NCI-H2081 (cell line): ENCODE data around the gene MORC1.
A peak's percentile ranks its signal among the peaks of the same experiment; 100 is the strongest.
"Not testable (repeated sequence)": the region's sequence is repeated elsewhere in the genome, so short reads cannot be mapped to it uniquely, and the experiment has no call there.

ENCODE experiments used
- DNase-seq, 2 experiments: peaks; one replicate each; lab custom pipeline; 2025; lab: John Stamatoyannopoulos, UW

MORC1 gene

DNA sequence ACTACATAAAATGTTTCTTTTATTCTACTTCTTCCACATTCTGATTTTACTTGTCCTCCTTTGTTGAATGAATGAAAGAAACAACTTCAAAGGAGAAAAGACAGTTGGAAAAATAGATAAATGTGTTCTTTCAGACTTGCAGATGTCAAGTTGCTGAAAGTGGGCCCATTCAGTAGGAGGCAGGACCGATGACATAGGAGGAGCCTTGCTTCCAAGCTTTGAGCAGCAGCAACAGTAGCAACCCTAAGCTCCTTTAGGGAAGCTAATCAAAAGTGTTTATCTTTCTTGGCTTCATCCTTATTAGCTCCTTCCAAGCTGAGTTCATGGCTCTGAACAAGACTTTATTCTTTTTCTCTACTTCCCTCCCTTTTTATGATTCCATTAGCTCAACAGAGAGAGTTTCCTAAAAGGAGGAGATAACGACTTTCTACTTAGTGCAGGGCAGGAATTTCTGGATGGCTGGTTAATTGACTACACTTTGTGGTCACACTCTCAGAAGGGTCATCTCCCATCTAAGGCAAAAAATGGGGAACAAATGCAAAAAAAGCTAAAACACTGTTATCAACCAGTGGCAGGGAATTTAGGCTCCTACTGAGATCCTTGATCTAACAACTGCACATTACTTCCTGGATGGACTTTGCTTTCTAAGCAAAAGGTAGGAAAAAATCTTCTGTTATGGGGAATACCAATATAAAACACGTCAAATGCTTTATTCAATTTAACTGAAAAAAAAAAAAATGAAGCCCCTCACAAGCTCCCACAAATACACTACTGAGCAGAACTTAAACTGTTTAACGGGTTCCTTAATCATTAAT is 4.8 kb downstream of the MORC1 start:
- no peak for DNase-seq

DNA sequence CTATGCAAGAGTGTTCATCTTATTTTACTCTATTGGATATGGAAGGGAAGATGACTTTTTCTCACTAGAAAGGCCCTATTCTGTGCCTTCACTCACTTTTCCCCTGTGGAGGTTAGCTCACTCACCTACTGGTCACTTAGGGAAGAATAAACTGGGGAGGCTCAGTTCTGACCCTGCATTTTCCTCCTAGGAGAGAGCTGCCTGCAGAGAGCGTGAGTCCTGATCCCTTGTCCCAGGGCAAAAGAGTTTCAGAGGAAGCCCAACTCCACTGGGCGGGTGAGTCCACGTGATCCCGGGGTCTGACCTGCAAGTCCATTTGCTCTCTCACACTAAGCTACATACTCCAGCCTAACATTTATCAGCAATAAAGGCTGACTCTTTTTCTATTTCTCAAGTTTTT is 8.4 kb downstream of the MORC1 start:
- DNase-seq: no peak

DNA sequence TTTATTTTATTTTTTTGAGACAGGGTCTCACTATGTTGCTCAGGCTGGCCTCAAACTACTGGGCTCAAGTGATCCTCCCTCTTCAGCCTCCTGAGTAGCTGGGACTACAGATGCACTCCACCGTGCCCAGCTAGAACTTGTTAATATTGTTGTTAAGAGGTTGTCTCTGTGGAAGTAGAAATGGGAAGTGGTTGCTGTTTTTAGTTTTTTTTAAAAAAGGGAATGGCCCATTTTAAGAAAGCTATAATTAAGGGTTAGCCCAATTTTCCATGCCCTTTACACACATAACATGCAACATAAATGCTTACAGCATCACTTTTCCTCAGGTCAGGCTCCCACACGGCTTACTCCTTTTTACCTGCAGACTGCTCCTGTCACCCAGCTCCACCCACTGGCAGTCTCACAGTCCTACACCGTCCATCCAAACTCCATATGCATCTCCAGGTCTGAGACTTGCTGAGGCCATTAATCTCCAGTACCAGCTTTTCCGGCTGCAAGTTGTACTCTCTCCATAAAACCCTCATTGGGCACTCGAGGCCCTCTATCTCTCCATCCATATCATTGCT is 19.8 kb downstream of the MORC1 start:
- DNase-seq: peak in 1 of 2 experiments; percentile 11

DNA sequence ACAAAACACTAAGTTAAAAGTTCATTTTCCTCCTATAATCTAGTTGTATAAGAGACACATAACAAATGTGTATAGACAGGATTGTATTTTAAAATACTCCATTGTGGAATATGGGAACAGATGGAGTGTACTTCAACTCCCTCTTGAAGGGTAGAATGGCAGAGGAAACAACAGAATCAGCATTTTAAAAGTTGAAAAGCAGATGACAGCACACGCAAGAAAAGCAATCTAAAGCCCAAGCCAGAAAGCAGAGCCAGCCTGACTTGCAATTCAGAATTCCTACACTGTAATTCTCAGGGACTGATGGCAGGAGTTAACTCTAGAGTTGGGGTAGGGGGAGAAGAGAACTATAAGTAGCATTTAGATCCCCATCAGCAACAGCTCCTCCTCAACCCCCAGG is 22.8 kb downstream of the MORC1 start:
- no peak for DNase-seq

DNA sequence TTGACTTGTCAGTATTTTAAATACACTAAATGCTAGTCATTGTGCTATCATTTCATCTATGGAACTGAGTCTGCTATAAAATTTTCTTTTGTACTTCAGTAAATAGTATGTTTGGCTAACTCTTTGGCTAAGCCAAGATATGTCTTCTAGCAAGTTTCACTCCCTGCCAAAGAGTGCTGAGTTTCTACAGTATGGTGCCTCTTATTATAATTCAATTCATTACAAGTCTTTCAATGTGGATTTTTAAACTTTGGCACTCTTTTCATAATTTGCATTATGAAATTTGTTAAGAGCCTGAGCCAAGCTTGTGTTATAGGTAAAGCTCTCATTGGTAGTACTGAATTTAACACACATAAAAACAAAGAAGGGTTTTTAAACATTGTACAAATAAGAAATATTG is 24.4 kb downstream of the MORC1 start:
- no peak for DNase-seq

DNA sequence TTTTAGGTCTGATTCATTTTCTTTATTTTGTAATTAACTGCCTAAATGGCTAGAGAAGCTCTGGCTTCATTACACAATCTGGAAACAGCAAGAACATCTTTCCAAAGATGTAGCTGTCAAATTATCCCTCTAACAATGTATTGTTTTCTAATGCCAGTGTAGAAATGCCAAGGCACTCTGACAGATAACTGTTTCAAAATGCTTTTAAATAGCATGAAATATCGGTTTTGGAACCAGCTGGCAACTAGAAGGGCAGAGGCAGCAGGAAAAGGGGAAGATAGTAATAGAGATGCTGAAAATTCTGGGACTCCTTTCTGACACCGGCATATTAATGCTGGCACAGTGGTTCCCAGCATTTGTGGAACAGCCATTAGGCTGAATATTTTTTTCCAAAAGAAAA is 26.1 kb downstream of the MORC1 start:
- no peak for DNase-seq

DNA sequence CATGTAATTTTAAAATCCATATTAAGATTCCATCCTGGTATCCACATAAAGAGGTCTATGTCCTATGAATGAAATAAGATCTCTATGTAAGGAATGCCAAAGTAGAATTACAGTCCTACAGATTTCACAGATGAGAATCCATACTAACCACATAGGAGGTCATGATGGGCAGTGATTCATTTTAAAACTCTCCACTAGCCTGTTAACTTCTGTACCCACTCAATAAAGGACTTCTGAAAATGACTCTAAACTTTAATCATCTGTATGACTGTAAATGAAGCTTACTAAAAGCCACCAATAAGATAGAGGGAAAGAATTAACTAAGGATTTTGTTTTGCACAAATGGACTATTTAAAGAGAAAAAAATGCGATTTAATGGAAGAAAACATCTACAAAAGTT is 28.7 kb downstream of the MORC1 start:
- no peak for DNase-seq

DNA sequence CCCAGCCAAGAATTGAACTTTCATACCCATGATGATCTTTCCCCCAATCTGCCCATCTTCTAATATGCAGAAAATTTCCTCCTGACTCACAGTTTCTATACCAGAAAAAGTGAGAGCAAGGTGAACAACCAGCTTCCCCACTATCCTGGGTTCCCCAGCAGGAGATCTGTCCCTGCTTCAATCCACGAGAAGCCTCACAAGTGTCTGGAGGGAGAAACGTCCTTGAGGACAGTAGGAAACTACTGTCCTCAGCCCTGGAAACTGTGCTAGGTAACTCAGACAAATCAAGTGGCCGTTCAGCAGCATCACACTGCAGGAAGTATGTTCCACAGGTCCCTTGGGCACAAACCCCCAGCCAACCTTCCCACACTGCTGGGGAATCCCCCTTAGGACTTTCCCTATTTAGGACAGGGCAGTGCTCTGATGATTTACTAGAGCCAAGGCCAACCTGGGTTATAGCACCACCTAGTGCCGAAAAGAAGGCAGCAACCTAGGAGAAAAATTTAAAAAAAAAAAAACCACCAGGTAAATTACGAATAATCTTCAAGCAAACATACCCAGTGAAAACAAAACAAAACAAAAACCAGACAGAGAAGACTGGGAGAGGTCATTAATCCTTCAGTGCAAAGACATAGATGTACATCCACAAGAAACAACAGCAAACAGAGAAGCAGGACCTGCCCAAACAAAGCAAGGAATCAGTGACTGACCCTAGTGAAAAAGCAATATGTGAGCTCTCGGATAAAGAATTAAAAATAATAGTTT is 36.0 kb downstream of the MORC1 start:
- peak; percentile 8 to 24 for DNase-seq

DNA sequence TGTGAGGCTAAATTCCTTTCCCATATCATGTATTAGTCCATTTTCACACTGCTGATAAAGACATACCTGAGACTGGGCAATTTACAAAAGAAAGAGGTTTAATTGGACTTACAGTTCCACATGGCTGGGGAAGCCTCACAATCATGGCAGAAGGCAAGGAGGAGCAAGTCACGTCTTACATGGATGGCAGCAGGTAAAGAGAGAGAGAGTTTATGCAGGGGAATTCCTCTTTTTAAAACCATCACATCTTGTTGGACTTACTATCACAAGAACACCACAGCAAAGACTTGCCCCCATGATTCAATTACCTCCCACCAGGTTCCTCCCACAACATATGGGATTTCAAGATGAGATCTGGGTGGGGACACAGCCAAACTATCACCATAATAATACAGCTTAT is 37.8 kb downstream of the MORC1 start:
- DNase-seq: not testable (repeated sequence)

DNA sequence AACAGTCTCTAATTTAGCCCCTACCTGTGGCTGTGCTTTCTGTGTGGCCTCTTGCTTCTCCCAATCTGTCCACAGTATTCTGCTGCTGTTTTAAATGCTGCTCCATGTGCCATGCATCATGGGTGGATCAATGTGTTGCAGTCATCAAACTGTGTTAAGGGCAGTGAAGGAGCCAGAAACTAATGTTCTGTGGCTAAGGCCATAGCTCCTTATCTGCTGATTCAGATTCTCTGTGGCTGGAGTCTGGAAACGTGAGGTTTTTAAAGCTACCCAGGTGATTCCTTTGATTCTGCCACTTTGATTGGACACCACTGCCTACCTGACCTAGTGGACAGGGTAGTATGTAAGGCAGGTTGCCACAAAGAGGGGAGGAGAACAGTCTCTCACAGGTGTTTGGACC is 44.8 kb downstream of the MORC1 start:
- no peak for DNase-seq

DNA sequence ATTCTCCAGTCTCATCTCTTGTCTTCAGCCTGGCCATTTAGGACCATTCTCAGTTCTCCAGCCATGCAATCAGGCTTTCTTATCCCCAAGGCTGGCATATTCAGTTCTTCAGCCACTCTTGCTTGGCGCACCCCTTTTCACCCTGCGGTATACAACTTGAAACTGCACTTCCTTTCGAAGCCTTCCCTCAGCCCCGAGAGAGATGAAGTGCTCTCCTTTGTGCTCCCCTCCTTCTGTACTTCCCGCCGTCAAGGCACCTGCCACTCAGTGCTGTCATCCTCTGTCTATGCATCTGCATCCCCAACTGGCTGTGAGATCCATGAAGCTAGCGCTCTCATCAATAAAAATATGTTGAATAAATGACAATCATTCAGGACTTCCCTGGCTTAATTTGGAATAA is 45.7 kb downstream of the MORC1 start:
- DNase-seq: no peak

DNA sequence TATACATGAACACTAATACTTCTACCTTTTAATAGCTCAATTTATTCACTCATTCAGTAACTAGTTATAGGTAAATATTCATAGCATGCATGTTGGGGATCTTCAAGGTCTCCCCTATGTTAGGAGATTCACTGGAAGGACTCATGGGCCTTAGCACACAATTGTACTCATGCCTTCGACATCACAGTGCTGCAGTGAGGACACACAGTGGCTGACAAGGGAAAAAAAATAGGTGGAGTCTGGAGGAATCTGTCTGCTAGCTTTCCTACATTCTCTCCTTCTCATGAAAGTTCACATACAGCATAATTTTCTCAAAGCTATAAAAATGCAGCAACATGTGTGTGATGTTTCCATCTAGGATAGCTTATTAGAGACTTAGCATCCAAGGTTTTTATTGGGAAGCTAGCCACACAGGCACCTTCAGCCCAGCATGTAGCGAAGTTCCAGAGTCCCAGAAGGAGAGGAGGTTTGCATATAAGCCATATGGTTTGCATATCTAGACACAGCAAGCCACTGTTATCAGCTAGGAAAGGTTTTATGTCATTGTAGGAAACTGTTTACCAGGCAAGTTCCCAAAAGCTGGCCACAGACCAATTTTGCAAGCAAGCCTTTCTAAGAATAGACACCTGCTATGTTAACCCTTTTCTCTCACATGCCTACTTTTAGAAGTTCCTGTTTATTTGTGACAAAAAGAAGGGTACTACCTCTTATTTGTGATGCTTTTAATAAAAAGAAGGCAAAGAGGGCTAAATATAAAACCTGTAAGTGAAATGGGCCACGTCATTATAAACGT is 46.4 kb downstream of the MORC1 start:
- DNase-seq: no peak

DNA sequence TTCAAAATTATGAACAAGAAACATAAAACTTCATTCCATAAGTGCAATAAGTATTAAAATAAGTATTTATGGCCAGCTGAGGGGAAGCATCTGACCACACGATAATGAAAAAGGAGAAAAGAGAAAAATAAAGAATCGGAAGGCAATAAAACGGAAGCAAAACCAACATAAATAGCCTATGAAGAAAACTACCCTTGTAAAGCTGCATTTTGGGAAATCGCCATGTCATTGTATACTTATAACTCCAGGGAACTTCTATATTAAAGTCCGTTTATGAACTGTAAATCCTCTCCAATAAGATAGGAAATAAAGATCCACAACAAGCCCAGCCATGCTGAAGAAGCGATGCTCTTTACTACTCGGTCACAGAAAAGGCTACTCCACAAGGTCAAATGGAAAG is 47.7 kb downstream of the MORC1 start:
- DNase-seq: no peak

DNA sequence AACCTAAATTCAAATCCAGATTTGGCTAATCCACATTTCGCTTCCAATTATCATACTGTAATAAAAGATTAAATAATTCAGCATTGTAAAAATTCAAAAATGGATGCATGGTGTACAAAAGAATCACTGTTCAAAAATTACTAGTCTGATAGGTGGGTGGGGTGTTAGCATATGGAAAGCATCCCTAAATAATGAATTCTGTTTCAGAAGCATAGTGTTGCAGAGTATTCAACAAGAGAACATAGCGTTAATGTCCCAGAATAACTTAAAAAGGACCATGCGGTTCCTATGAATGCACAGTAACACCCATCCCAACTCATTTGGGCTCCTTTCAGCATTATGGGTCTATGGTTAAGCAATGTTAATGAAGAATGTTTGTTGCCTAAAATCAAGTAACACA is 51.1 kb downstream of the MORC1 start:
- no peak for DNase-seq

DNA sequence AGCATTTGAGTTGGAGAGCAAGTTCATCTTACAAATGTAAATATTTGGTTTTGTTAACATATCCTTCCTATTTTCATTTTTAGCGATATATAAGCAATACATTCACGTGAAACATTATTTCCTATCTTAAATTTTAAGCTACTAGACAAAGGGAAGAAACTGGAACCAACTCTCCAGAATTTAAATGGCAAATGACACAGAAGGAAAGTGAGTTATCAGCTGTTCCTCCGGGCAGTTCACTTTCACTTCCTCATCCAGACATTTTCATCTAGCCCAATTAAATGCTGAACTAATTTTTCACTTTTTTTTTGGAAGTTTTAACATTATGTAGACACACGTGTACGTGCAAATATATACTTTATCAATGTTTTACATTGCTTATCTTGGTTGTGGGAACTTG is 58.7 kb downstream of the MORC1 start:
- no peak for DNase-seq

DNA sequence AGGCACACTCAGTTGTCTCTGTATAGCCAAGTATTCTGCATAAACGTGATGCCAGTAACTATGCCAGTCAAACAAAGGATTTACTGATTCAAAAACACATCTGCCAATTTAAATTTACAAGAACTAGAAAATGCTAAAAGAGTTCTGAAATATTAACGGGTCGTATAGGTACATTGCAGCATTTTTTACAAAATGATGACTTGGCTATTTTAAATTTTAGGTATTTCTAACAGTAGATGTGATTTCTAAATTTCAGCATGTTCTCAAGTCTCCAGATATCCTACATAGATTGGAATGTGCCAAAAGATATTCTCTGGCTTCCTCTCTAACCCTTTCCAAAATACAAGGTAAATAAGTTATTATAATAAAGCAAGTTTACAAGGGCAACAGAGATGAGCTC is 60.3 kb downstream of the MORC1 start:
- no peak for DNase-seq

DNA sequence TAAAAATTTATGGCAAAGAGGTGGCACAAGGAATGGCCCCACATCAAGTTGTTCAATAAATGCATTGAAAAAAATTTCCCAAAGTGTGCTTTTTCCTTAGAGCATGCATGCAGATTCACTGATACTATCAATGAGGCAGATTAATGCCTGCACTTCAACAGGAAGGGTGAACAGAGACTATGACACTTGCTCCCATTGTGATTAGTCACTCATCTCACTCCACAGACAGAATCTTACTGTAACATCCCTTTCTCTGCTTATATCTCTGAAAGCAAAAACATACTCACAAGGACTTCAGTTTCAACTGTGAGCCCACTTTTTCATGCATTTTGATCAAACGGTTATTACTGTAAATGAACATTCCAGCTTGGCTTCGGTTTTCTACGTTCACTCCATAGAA is 60.9 kb downstream of the MORC1 start:
- DNase-seq: no peak

DNA sequence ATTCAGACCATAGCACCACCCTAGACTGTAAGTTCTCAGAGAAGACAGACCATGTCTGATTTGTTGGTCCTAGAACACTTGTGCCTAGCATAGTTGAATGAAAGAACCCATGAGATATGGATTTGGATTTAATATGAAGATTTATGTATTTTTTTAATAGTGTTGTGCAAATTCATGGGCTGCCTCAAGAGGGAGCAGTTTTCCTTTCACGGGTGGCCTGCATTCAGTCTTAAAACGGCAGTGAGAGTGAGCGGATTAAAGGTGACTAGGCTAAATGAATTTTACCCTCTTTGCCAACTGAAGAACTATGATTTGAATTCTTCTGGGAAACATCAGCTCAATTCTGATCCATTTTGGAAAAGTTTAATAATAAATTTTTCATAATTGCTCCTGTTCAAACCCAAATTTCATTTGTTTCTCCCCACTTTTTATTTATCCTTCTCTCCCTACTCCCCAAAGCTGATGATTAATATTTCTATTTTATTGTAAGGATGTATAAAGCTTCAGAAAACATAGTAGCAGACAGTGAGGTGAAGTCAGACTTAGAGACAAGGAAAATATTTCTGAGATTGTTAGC is 67.3 kb downstream of the MORC1 start:
- DNase-seq: peak; percentile 2 to 14

DNA sequence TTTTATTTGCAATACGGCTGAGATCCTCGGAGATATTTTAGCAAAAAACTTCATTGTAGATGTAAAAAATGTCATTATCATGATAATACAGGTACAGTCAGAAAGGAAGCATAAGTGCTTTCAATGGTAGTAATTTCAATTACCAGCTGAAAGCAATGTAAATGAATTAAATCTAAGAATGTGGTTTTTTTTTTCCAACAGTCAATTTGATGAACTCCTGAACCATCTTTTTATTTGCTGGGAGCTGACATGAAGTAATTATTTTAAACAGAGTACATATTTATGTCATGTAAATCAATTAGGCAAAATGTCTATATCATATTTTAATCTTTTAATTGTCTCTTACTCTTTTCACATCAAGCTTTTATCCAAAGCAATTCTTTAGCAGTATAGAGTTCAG is 70.6 kb downstream of the MORC1 start:
- no peak for DNase-seq

DNA sequence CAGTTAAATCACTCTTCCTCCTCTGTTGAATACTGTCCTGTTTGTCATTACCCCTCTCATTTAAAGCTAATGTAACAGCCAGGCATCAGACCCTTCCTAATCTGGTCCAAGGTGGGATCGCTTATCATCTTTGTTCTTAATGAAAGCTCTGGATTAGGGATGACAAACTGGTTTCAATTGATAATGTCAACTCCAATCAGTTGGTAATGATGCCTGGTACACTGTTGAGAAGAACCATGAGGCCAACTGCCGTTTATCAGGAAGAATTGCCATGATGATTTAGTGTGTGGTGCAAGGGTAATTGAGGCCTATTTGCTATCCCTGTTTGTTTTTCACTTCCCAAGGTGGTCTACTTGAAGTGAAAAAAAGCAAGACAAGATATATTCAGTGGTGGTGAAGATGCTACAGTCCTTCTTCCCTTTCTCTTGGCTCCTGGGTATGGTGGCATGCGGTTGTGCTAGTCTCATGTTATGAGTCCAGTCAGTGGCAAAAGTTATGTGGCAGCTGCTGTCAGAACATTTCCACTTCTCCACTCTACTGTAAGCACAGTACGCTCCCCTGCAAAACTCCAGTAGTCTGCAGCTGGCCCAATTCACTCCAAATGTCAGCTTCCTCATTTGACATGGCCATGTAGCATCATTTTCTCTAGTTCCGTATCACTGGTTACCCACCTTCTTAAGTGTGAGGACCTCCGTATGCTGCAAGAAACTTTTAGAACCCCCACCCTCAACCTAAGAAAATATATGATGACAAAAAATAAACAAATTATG is 72.5 kb downstream of the MORC1 start:
- DNase-seq: no peak

DNA sequence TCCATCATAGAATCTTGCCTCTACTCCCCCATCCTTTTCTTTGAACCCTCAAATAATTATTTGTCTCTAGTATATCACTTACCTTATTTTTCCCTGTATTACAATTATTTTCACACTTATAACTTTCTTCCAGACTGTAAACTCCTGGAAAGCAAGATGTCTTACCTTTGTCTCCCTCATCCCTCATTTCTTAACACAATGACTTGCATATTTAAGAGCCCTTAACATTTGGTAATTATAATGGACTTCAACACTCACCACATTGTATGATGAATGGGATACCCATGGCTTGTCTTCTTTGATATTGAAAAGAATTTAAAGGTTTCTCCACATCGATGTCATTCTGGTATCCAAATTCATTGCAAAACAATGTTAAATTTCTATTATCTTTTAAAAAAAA is 82.9 kb downstream of the MORC1 start:
- DNase-seq: no peak
